Fibroblast of the aortic adventitia (primary cell): ENCODE results near the gene ACSF2. TPM values are rescaled to one million over a fixed set of nuclear protein-coding genes. Genes with fewer than 3 reads are reported as not detected.

Experiments used
- DNase-seq: peaks from one replicate; pipeline ENCODE4 v3.0.0-alpha.2; 2010; ENCODE audit warnings: low read depth
- H3K4me3 ChIP-seq: 2 replicates; pipeline ENCODE4 v1.5.1; 2011; ENCODE audit warnings: low read depth, mild to moderate bottlenecking, control low read depth, low read length, moderate library complexity
- CTCF ChIP-seq: IDR thresholded peaks from 2 replicates; pipeline ENCODE4 v1.5.1; 2011; ENCODE audit warnings: mild to moderate bottlenecking, low read length, control low read depth, inconsistent platforms; ENCODE audit not compliant: insufficient read depth
- total RNA-seq: library from RNA; depleted of rRNA; stranded (reverse); fragments of >200 nt; gene quantifications from 2 replicates; pipeline ENCODE4 v1.2.3, GENCODE V29; 2012; ENCODE audit warnings: low replicate concordance

The ACSF2 gene
- total RNA-seq, 1 donor = 15.7 TPM

- DNase-seq = peak; percentile 66
- TF ChIP-seq CTCF = no peak
- H3K4me3 ChIP-seq = no peak overlapping the region
Observed at GRCh38 chr17:50443505-50443974, 17.5 kb downstream of the ACSF2 start.

GRCh38 chr17:50444841-50445715 lies 19.1 kb downstream of the ACSF2 start:
- TF ChIP-seq CTCF = no peak

GRCh38 chr17:50445730-50446325 lies 19.8 kb downstream of the ACSF2 start:
- DNase-seq = no peak
- no peak for TF ChIP-seq CTCF

More at GRCh38 chr17:50444841-50445715, 19.1 kb downstream of the ACSF2 start:
- DNase-seq = no peak
- no peak overlapping the region for H3K4me3 ChIP-seq

GRCh38 chr17:50447870-50448595 lies 22.0 kb downstream of the ACSF2 start:
- TF ChIP-seq CTCF = no peak
- DNase-seq = no peak
- H3K4me3 ChIP-seq = no peak overlapping the region

More at GRCh38 chr17:50445730-50446325, 19.8 kb downstream of the ACSF2 start:
- H3K4me3 ChIP-seq = no peak overlapping the region

GRCh38 chr17:50448643-50449042 lies 22.6 kb downstream of the ACSF2 start:
- H3K4me3 ChIP-seq = no peak overlapping the region
- TF ChIP-seq CTCF = no peak
- no peak for DNase-seq

- no peak overlapping the region for H3K4me3 ChIP-seq
- DNase-seq = no peak
- TF ChIP-seq CTCF = no peak
Observed at GRCh38 chr17:50451943-50452629, 26.1 kb downstream of the ACSF2 start.
